Sigmoid colon (tissue), 7 donors: ENCODE measurements around the gene LEKR1. TPM values are rescaled to one million over a fixed set of nuclear protein-coding genes. Genes with fewer than 3 reads are reported as not detected.

Source experiments
- DNase-seq: peaks from one replicate; pipeline ENCODE4 v3.0.0-alpha.2; 2019
- H3K27ac ChIP-seq, 4 donors: fragments of 200-600 bp; sonication (generic); one replicate each; pipeline ENCODE4 v1.5.1; 2016 to 2019; ENCODE audit warnings: mild to moderate bottlenecking in 1 of 4
- H3K27me3 ChIP-seq, 3 donors: fragments of 200-600 bp; sonication (generic); one replicate each; pipeline ENCODE4 v1.5.1; 2019; ENCODE audit warnings: mild to moderate bottlenecking in 1 of 3
- H3K36me3 ChIP-seq, 4 donors: fragments of 200-600 bp; sonication (generic); one replicate each; pipeline ENCODE4 v1.5.1; 2016 to 2019
- H3K4me1 ChIP-seq, 4 donors: fragments of 200-600 bp; sonication (generic); one replicate each; pipeline ENCODE4 v1.5.1; 2017 to 2019
- H3K4me3 ChIP-seq, 4 donors: fragments of 200-600 bp; sonication (generic); one replicate each; pipeline ENCODE4 v1.5.1; 2017 to 2019; ENCODE audit warnings: mild to moderate bottlenecking in 2 of 4, moderate library complexity in 1 of 4
- H3K9me3 ChIP-seq, 4 donors: fragments of 200-600 bp in 3 of 4; sonication (generic) in 3 of 4; one replicate each; pipeline versions ENCODE4 v1.5.1 to v1.6.1; 2013 to 2019
- CTCF ChIP-seq, 4 experiments: fragments of 450-650 bp in 3 of 4; fragments of 200-600 bp in 1 of 4; IDR thresholded peaks; one replicate each; pipeline ENCODE4 v1.5.1; 2016 to 2019; ENCODE audit warnings: antibody characterized with exemption in 4 of 4, mild to moderate bottlenecking in 3 of 4, moderate library complexity in 2 of 4
- EP300 ChIP-seq, 4 donors: sonication (generic); formaldehyde crosslinking; IDR thresholded peaks; one replicate each; pipeline ENCODE4 v1.6.1; 2017; ENCODE audit warnings: antibody characterized with exemption in 4 of 4
- POLR2A ChIP-seq, 2 donors: fragments of 450-650 bp; IDR thresholded peaks; one replicate each; pipeline ENCODE4 v1.6.1; 2016; ENCODE audit warnings: antibody characterized with exemption in 2 of 2, mild to moderate bottlenecking in 2 of 2, moderate library complexity in 2 of 2
- POLR2AphosphoS5 ChIP-seq, 4 donors: sonication (generic); formaldehyde crosslinking; IDR thresholded peaks; one replicate each; pipeline ENCODE4 v1.6.1; 2017; ENCODE audit warnings: antibody characterized with exemption in 4 of 4
- WGBS, 2 donors: extraction: QIAGEN DNeasy Blood & Tissue Kit; methylation state at CpG; one replicate each; pipeline ENCODE4 v1.1.7; 2013; 5-methylcytosine and 5-hydroxymethylcytosine counted together
- intact Hi-C: fragments of 100-400 bp; cut with DNase I; formaldehyde crosslinking; loops from one replicate; pipeline ENCODE4 v1.15.1; 2023
- polyA plus RNA-seq, 3 donors: library from polyadenylated mRNA; stranded (reverse); fragments of 200-250 nt; gene quantifications; one replicate each; pipeline ENCODE4 v1.2.3, GENCODE V29; 2013
- total RNA-seq, 4 donors: library from RNA; depleted of rRNA; stranded (reverse); fragments of >200 nt; gene quantifications; one replicate each; pipeline ENCODE4 v1.1.0, GENCODE V29; 2016
- donor health status: healthy with polysubstance abuse.
- donor health status: Bipolar disorder and iron deficiency.
- donor health status: healthy.

LEKR1 gene
- total and polyA plus RNA-seq, 7 donors = 0.36 to 1.7 (median 0.70) TPM; not detected in 1

GRCh38 chr3:156792114-156792513, 34.0 kb upstream of the LEKR1 start:
- TF ChIP-seq EP300 (IDR thresholded peaks at IDR 0.05) (no peak), POLR2AphosphoS5 (IDR thresholded peaks at IDR 0.05) (no peak), POLR2A (IDR thresholded peaks at IDR 0.05) (no peak), CTCF (IDR thresholded peaks at IDR 0.05) (no peak)
- H3K4me3 ChIP-seq = no peak overlapping the region
- H3K27me3 ChIP-seq = no peaks in the 10 kb centered on the region
- no peak overlapping the region for H3K27ac ChIP-seq
- no peak for DNase-seq
- H3K9me3 ChIP-seq = no peaks in the 10 kb centered on the region
- peaks cover 0 to 6% (median 0%) of the 10 kb centered on the region in 4 donors for H3K4me1 ChIP-seq
- intact Hi-C loops = no loop called here
- WGBS, 2 donors = 96 to 97% methylated on average over 3 of the region's 3 CpGs
- H3K36me3 ChIP-seq = no peaks in the 10 kb centered on the region

DNA sequence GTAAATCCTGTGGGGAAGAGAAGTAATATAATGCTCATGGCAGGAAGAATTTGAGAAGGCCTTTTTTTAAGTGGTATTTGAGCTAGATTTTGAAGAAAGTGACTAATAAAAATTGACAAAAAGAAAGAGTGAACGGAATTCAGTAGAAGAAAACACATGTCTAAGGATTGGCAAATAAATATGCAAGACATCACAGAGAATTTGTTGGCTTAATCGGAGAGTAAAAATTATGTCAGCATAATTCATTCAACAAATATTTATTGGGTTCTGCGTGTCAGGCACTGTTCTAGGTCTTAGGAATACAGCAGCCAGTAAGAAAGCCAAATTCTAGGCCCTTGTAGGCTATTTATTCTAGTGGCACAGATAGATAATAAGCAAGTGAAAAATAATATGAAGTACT, 33.6 kb upstream of the LEKR1 start:
- Histone ChIP-seq H3K27ac (no peak overlapping the region), H3K9me3 (no peaks in the 10 kb centered on the region), H3K27me3 (no peaks in the 10 kb centered on the region), H3K4me1 (peaks cover 0 to 6% (median 0%) of the 10 kb centered on the region in 4 donors), H3K4me3 (no peak overlapping the region), H3K36me3 (no peaks in the 10 kb centered on the region)
- TF ChIP-seq POLR2AphosphoS5 (IDR thresholded peaks at IDR 0.05) (no peak), EP300 (IDR thresholded peaks at IDR 0.05) (no peak), POLR2A (IDR thresholded peaks at IDR 0.05) (no peak), CTCF (IDR thresholded peaks at IDR 0.05) (no peak)
- 63 to 75% methylated on average over 3 of the region's 3 CpGs for WGBS, 2 donors
- DNase-seq = no peak
- intact Hi-C loops = no loop called here

GRCh38 chr3:156792945-156793344, 33.2 kb upstream of the LEKR1 start:
- H3K27me3 ChIP-seq = no peaks in the 10 kb centered on the region
- 86 to 91% methylated on average over 2 of the region's 2 CpGs for WGBS, 2 donors

DNA sequence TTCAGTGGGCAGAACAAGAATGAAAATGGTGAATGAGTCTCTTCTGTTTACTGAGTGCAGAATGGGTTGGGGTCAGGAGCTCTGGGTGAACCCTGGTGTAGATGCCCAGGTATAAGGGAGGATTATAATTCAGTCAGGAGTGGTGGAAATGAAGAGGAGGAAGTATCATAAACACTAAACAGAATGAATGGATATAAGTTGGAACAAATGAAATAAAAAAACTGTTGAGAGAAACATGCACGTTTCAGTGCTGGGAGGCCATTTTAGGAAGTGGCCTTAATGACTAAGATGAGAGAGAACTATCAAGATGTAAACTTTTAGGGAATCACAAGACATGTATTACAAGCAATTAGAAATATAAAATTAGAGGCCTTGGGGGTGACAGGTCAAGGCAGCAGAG, 32.8 kb upstream of the LEKR1 start:
- Histone ChIP-seq H3K9me3 (no peaks in the 10 kb centered on the region), H3K27ac (no peak overlapping the region), H3K4me3 (no peak overlapping the region), H3K36me3 (no peaks in the 10 kb centered on the region), H3K4me1 (peaks cover 0 to 1% (median 0%) of the 10 kb centered on the region in 4 donors), H3K27me3 (no peaks in the 10 kb centered on the region)
- WGBS, 2 donors = 34 to 70% methylated on average over 1 of the region's 1 CpG
- intact Hi-C loops = no loop called here
- DNase-seq = no peak
- TF ChIP-seq EP300 (IDR thresholded peaks at IDR 0.05) = no peak
- no peak for TF ChIP-seq POLR2AphosphoS5 (IDR thresholded peaks at IDR 0.05)
- no peak for TF ChIP-seq POLR2A (IDR thresholded peaks at IDR 0.05)

More at GRCh38 chr3:156792945-156793344, 33.2 kb upstream of the LEKR1 start:
- intact Hi-C loops = no loop called here
- no peak overlapping the region for H3K4me3 ChIP-seq
- TF ChIP-seq POLR2A (IDR thresholded peaks at IDR 0.05) (no peak), CTCF (IDR thresholded peaks at IDR 0.05) (no peak), EP300 (IDR thresholded peaks at IDR 0.05) (no peak), POLR2AphosphoS5 (IDR thresholded peaks at IDR 0.05) (no peak)
- no peaks in the 10 kb centered on the region for H3K36me3 ChIP-seq
- DNase-seq = no peak
- peaks cover 0 to 6% (median 0%) of the 10 kb centered on the region in 4 donors for H3K4me1 ChIP-seq
- no peaks in the 10 kb centered on the region for H3K9me3 ChIP-seq
- no peak overlapping the region for H3K27ac ChIP-seq

GRCh38 chr3:156793851-156794250, 32.3 kb upstream of the LEKR1 start:
- Histone ChIP-seq H3K27me3 (no peaks in the 10 kb centered on the region), H3K4me1 (no peaks in the 10 kb centered on the region), H3K36me3 (no peaks in the 10 kb centered on the region), H3K27ac (no peak overlapping the region), H3K4me3 (no peak overlapping the region), H3K9me3 (no peaks in the 10 kb centered on the region)
- DNase-seq = no peak
- WGBS, 2 donors = 29 to 81% methylated on average over 2 of the region's 2 CpGs
- TF ChIP-seq POLR2AphosphoS5 (IDR thresholded peaks at IDR 0.05) (no peak), CTCF (IDR thresholded peaks at IDR 0.05) (no peak), POLR2A (IDR thresholded peaks at IDR 0.05) (no peak), EP300 (IDR thresholded peaks at IDR 0.05) (no peak)
- intact Hi-C loops = no loop called here
